Measurements from ENCODE around the gene PRIMA1. TPM values are rescaled to one million over a fixed set of nuclear protein-coding genes. Genes with fewer than 3 reads are reported as not detected.

Gene PRIMA1
- polyA plus RNA-seq, 1 experiment = not detected

GRCh38 chr14:93727039-93727740 lies 61.1 kb downstream of the PRIMA1 start:
- no peak for DNase-seq (ENCODE audit: low read depth, low spot score)
- ChIA-PET POLR2A (no interaction called here), CTCF (no interaction called here)
- TF ChIP-seq CTCF (IDR thresholded peaks at IDR 0.05; ENCODE audit: low read depth, low read length) = no peak
- H3K9me3 ChIP-seq (ENCODE audit: control insufficient read depth, insufficient read depth, low read length) = peaks cover 20% of the 10 kb centered on the region; the same call in 1 of the 2 replicates
- H3K27me3 ChIP-seq (ENCODE audit: control insufficient read depth, insufficient read depth, low read length) = no peaks in the 10 kb centered on the region
- H3K27ac ChIP-seq (ENCODE audit: low read depth, low read length) = no peak overlapping the region
- H3K4me3 ChIP-seq (ENCODE audit: low read depth, low read length) = no peak overlapping the region

DNA sequence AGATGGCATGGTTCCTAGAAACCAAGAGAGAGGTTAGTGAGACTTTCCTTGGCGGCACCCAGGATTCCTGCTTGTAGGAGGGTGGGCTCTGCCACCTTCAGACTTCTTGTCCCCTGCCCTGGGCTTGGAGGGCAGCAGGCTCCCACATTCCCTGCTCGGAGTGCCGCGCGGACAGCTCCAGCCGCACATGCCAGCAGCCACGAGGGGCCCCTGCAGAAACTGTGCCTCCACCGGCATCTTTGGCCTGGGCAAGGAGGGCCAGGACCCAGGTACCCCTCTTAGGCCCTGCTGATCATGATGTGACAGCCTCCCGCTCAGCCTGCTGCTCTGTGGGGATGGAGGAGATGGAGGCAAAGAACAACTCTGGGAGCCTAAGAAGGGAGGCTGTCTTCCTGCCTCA lies 62.3 kb downstream of the PRIMA1 start:
- CTCF ChIA-PET = no interaction called here
- peaks cover 21% of the 10 kb centered on the region; the same call in 1 of the 2 replicates for H3K9me3 ChIP-seq (ENCODE audit: control insufficient read depth, insufficient read depth, low read length)
- POLR2A ChIA-PET = no interaction called here

GRCh38 chr14:93725002-93725582 lies 63.2 kb downstream of the PRIMA1 start:
- ChIA-PET POLR2A (no interaction called here), CTCF (no interaction called here)
- H3K4me3 ChIP-seq (ENCODE audit: low read depth, low read length) = no peak overlapping the region
- H3K27me3 ChIP-seq (ENCODE audit: control insufficient read depth, insufficient read depth, low read length) = no peaks in the 10 kb centered on the region
- peaks cover 22% of the 10 kb centered on the region; the same call in 1 of the 2 replicates for H3K9me3 ChIP-seq (ENCODE audit: control insufficient read depth, insufficient read depth, low read length)
- no peak overlapping the region for H3K27ac ChIP-seq (ENCODE audit: low read depth, low read length)
- no peak for DNase-seq (ENCODE audit: low read depth, low spot score)
- no peak for TF ChIP-seq CTCF (IDR thresholded peaks at IDR 0.05; ENCODE audit: low read depth, low read length)

More for the DNA sequence above, 62.3 kb downstream of the PRIMA1 start:
- H3K27ac ChIP-seq (ENCODE audit: low read depth, low read length) = no peak overlapping the region
- DNase-seq (ENCODE audit: low read depth, low spot score) = no peak
- TF ChIP-seq CTCF (IDR thresholded peaks at IDR 0.05; ENCODE audit: low read depth, low read length) = no peak
- H3K27me3 ChIP-seq (ENCODE audit: control insufficient read depth, insufficient read depth, low read length) = no peaks in the 10 kb centered on the region
- no peak overlapping the region for H3K4me3 ChIP-seq (ENCODE audit: low read depth, low read length)

GRCh38 chr14:93723001-93723400 lies 65.3 kb downstream of the PRIMA1 start:
- no peak for TF ChIP-seq CTCF (IDR thresholded peaks at IDR 0.05; ENCODE audit: low read depth, low read length)
- ChIA-PET POLR2A (no interaction called here), CTCF (no interaction called here)
- H3K4me3 ChIP-seq (ENCODE audit: low read depth, low read length) = no peak overlapping the region
- no peak for DNase-seq (ENCODE audit: low read depth, low spot score)
- peaks cover 22% of the 10 kb centered on the region; the same call in 1 of the 2 replicates for H3K9me3 ChIP-seq (ENCODE audit: control insufficient read depth, insufficient read depth, low read length)
- H3K27ac ChIP-seq (ENCODE audit: low read depth, low read length) = no peak overlapping the region
- H3K27me3 ChIP-seq (ENCODE audit: control insufficient read depth, insufficient read depth, low read length) = no peaks in the 10 kb centered on the region

- CTCF ChIA-PET = no interaction called here
- H3K27me3 ChIP-seq (ENCODE audit: control insufficient read depth, insufficient read depth, low read length) = no peaks in the 10 kb centered on the region
- H3K27ac ChIP-seq (ENCODE audit: low read depth, low read length) = no peak overlapping the region
- POLR2A ChIA-PET = no interaction called here
- DNase-seq (ENCODE audit: low read depth, low spot score) = no peak
- no peak overlapping the region for H3K4me3 ChIP-seq (ENCODE audit: low read depth, low read length)
- no peak for TF ChIP-seq CTCF (IDR thresholded peaks at IDR 0.05; ENCODE audit: low read depth, low read length)
- H3K9me3 ChIP-seq (ENCODE audit: control insufficient read depth, insufficient read depth, low read length) = peaks cover 12% of the 10 kb centered on the region; the same call in 1 of the 2 replicates
Observed at GRCh38 chr14:93720981-93721483, 67.3 kb downstream of the PRIMA1 start.

Data from AG04450 (cell line).